Esophagus muscularis mucosa (tissue), 4 donors: ENCODE results near the gene LIG3.

ENCODE experiments used
- EP300 ChIP-seq: sonication (generic); formaldehyde crosslinking; IDR thresholded peaks from one replicate; pipeline ENCODE4 v1.6.1; 2017; ENCODE audit warnings: antibody characterized with exemption
- POLR2A ChIP-seq: fragments of 450-650 bp; IDR thresholded peaks from one replicate; pipeline ENCODE4 v1.6.1; 2017; ENCODE audit warnings: antibody characterized with exemption, moderate library complexity, mild to moderate bottlenecking, low read depth
- TF ChIP-seq, protein P1 (sequence below), 3 experiments: fragments of 200-600 bp in 2 of 3; fragments of 450-650 bp in 1 of 3; sonication (generic) in 2 of 3; IDR thresholded peaks; one replicate each; pipeline ENCODE4 v1.5.1; 2017 to 2019; ENCODE audit warnings: antibody characterized with exemption in 3 of 3, mild to moderate bottlenecking in 2 of 3, moderate library complexity in 1 of 3

DNA sequence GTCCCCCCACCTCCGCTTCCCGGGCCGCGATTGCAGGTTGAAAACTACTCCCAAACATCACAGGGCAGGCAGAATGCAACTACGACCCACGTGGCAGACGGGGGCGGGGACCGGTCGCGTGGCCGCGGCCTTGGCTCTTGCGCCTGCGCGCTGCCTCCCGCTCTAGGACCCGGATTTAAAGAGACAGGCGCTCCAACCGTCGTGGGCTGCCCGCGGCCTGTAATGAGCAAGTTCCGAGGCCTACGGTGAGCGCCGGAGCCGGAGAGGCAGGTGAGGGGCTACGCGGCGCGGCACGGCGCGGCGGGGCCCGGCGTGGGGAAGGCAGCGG is at the start of gene LIG3:
- TF ChIP-seq, protein P1, sequence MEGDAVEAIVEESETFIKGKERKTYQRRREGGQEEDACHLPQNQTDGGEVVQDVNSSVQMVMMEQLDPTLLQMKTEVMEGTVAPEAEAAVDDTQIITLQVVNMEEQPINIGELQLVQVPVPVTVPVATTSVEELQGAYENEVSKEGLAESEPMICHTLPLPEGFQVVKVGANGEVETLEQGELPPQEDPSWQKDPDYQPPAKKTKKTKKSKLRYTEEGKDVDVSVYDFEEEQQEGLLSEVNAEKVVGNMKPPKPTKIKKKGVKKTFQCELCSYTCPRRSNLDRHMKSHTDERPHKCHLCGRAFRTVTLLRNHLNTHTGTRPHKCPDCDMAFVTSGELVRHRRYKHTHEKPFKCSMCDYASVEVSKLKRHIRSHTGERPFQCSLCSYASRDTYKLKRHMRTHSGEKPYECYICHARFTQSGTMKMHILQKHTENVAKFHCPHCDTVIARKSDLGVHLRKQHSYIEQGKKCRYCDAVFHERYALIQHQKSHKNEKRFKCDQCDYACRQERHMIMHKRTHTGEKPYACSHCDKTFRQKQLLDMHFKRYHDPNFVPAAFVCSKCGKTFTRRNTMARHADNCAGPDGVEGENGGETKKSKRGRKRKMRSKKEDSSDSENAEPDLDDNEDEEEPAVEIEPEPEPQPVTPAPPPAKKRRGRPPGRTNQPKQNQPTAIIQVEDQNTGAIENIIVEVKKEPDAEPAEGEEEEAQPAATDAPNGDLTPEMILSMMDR (IDR thresholded peaks at IDR 0.05): no peak
- no peak for TF ChIP-seq EP300
- TF ChIP-seq POLR2A: peak; percentile 80
